Stimulated activated CD4-positive, alpha-beta T cell treated with anti-CD3 and anti-CD28 coated beads, Interleukin-15, amount 100 ng/mL, for 1 hour (primary cell): ENCODE results near the gene MMP20.

Experiments used
- DNase-seq, 2 donors: peaks; one replicate each; pipeline ENCODE4 v3.0.0-alpha.2; 2020; ENCODE audit warnings: low read depth in 1 of 2, low spot score in 1 of 2

Gene MMP20

DNA sequence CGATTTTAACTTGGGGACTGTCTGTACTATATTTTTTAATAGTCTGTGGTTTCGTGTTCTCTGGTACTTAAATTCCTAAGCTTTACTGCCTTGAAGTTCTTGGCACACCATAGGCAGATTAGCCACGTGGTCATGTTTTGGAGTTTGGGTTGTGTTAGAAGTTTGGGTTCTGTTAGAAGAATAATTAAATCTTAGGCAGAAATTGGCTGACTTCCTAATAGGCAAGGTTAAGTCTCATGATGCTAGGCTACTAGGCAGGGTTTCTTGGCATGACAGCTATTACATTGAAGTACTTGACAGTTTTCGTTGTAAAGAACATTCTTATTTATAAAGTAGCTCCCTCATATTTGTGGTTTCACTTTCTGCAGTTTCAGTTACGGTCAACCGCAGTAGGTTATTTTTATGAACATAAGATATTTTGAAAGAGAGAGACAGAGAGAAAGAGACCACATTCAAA is 64.5 kb downstream of the MMP20 start:
- no peak for DNase-seq

DNA sequence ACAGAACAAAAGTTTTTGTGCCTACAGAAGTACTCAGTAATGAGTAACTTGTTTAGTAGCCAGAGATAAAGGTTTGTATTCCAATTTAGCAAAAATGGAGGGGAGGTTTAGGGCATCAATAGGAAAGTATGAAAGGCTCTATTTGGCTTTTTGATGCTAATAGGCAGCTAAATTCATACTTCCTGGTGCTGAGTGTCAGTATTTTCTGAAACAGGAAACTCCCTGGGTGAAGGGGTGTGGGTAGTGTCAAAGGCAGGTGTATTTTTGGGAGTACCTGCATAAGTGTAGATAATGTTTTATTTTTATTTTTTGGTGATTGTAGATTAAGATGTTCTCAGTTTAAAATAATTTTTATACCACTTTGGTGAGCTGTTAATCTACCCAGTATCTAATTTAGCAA is 65.3 kb downstream of the MMP20 start:
- DNase-seq: no peak

DNA sequence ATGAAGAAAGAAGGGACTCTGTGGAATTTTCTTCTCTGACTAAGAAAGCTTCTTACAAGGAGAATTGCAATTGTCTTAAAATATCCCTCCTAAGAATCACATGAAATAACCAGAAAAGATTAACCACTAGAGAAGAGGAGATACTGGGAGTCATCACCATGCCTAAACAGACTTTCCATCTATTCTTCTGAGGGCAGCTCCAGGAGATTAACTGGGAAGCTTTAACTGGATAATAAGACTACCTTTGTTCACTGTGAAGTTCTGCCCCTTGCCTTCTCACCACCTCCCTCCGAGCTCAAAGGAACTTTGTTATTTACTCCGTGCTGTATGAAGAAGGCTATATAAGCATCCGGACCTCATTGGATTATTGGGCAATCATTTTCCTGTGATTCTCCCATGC is 70.0 kb downstream of the MMP20 start:
- DNase-seq: no peak

DNA sequence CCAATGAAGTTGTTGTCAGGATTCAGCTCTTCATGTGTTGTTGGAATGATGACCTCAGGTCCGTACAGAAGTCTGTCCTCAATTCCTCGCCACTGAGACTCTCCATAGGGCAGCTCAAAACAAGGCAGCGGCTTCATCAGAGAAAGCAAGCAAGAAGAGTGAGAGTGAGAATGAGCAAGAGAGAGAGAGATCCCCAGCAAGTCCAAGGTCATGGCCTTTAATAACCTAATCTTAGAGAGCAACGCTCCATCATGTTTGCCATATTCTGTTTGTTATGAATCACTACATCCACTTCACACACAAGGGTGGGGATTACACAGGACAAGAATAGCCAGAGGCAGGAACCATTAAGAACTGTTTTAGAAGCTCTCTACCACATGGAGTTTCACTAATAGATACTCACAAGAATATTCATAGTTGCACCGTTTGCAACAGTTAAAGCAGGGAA is 71.3 kb downstream of the MMP20 start:
- DNase-seq: no peak

DNA sequence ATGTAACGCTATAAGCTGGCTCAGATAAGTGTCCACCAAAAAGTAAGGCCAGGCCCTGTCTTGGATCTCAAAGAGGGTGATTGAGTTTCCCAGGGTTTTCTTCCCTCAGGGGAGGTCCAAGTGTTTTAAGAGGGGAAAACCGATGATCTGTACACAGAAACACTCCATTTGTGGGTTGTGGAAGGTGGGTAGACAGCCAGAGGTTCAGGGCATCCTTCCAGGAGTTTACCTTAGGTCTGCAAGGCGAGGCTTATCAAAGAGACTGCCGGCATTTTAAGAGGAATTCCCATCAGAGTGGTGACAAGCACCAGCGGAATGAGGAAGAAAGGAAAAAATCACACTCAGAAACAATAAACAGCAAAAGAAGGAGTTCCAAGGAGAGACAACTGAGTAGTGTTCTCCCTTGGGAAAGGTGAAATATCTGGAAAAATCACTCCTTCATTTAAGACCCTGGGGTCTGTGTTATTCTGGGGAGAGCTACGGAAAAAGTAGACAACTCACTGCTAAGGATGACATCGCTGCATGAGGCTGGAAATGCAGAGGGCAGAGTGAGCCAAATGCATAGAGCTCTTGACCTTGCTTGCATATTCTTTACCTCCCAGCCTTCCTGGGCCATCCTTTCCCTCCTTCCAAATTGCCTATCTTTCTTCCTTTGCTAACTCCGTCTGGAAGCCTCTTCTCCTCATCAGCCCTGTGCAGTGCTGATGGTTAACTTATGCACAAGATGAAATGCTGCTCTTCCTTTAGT is 72.5 kb downstream of the MMP20 start:
- DNase-seq: no peak

DNA sequence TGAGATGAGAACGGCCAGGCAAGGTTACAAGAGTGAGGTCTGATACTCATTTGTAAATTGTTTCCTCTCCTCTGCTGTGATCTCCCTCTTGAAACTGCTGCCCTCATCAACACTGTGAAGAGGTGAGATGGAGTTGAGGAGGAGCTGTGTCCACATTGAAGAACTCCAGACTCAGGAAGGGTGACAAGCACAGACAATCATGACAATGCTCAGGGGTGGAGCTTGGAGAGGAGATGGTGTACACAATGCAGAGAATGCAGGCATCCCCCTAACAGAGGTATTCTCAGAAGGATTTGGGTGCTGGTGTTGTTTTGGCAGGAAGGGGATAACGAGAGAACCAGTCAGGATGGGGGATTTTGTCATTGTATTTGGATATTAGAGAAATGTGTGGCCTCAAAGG is 73.1 kb downstream of the MMP20 start:
- DNase-seq: no peak

DNA sequence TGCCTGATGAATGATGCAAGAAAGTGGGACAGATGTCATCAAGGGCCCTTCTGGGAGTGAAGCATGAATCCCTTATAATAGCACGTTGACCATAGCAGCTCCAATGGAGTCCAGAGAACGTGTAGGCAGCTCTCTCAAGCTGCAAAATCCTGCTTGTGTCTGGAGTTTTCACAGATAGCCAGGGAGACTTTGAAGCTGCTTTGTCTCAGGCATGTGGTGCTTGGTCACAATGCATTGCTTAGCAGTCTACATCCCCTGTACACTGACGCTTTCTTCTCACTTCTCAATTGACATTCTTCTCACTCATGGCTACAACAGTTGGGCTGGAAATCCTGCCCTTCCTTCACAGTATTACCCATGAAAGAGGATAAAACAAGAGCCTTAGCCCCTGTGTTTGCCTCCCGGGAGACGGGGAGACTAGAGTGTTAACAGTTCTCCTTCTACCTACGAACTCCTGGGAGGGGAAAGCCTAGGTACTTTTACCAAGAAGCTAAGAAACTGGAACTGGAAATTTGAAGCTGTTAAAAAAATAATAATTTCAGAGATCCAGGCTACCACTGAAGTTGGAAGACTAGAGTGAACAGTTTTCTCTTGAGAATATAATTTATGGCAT is 73.9 kb downstream of the MMP20 start:
- DNase-seq: no peak

DNA sequence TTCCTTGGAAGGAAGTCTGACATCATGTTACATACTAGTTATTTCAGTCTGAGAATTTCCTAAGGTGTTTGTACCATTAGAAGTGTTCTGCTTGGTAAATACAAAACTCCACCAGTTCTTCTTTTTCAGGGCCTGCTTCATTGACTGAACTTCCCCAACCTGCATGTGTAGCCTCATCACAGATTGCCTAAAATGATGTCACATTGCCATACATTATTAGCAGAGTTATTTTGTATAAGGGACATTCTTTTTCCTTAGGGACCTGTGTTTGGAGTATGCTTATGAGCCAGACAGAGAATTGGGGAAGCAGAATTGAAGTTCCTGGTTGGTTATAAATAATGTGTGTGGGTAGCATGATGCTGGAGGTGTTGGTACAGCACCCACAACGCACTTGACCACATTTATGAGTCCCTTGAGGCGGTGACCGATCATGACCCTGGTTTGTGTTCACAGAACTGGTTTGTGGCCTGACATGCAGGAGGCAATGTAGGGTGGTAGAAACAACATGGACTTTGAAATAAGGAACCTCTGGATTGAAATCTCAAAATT is 78.1 kb downstream of the MMP20 start:
- DNase-seq: no peak

DNA sequence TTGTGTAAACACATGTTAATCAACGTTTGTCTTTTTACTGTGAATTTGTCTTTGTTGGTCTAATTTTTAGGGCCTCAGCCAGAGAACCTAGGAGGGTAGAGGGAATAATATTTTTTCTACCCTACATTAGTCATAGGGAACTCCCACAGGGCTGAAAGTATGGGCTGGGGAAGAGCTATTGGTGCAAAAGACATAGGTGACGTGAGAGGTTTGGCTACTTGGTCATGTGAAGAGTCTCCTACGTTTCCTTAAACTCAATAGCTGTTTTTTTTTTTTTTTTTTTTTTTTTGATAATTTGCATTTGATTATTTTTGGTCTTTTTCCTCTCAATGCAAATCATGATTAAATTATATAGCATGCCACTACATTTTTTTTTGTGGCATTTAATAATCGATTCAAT is 78.7 kb downstream of the MMP20 start:
- no peak for DNase-seq

DNA sequence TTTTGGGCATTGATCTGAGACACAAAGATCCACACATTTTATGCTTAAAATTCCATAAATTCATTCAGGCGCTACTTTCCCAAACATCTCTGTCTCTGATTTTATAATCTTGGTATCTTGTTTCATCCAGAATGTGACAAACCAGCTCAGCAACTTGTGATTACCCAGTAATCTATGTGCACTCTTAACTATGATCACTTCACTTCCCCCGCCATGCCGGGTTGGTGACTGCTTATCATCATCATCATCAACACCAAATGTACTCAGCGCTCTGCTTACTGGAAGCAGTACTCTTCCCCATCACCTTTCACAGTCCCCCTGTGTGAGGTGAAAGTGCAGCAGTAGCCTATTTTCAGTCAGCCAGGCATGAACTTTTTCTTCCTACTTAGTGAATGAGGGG is 79.4 kb downstream of the MMP20 start:
- DNase-seq: no peak

DNA sequence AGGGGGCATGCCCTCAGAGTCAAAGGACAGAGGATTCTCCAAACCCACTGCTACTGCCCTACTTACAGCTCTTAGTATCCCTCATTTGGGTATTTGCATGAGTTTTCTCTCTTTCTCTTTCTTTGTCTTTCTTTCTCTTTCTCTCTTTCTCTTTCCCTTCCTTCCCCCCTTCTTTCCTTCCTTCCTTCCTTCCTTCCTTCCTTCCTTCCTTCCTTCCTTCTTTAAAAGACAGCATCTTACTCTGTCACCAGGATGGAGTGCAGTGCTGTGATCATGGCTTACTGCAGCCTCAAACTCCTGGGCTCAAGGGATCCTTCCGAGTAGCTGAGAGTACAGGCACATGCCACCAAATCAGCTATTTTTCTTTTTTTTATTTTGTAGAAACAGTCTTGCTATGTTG is 80.5 kb downstream of the MMP20 start:
- DNase-seq: no peak

DNA sequence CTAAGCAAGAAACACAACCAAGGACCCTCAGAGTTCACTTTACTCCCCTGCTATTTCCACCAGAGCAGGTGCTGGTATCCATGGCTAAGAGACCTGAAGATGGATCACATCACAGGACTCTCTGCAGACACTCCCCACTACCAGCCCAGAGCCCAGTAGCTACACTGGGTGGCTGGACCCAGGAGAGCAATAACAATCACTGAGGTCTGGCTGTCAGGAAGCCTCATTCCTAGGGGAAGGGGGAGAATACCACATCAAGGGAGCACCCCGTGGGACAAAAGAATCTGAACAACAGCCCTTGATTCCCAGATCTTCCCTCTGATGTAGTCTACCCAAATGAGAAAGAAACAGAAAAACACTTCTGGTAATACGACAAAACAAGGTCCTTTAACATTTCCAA is 85.6 kb downstream of the MMP20 start:
- no peak for DNase-seq

DNA sequence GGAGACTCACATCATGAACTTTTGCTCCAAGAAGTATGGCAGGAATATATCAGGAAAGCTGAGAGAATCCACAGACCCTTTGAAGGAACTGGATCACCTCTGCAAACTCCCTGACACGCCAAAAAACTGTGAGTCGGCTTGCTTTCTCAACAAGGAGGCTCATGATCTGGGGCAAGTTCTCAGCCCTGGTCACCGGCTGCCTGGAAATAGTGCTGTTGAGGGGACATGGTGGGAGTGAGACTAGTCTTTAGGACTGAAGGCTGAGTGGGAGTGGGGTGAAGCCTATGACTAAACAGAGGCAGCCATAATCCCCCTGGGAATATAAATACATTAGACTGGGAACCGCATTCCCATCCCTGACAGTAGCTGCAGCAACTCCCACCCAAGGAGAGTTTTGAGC is 86.2 kb downstream of the MMP20 start:
- no peak for DNase-seq

DNA sequence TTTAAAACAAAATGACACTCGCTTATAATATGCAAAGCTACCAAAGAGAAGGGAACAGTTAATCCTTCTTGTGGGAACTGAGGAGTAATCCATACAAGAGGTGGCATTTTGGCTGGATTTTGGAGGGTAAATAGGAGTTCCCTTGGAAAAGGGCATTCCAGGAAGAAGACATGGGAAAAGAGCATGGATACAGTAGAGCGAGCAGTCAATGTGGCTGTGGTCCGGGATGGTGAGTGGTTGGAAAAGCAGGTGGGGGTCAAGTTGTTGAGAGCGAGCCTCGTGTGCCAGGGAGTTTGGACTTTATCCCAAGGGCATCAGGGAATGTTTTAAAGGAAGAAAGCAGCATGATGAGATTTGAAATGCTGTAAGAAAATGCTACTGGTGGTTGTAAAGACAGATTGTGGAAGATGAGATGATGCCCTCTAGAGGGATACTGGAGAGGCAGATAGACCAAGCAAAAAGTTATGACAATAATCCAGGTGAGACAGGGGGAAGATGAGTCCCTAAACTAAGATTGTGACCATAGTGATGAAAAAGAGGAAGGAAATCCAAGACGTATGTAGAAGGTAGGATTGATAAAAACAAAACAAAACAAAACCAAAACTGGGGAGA is 90.8 kb downstream of the MMP20 start:
- DNase-seq: no peak

DNA sequence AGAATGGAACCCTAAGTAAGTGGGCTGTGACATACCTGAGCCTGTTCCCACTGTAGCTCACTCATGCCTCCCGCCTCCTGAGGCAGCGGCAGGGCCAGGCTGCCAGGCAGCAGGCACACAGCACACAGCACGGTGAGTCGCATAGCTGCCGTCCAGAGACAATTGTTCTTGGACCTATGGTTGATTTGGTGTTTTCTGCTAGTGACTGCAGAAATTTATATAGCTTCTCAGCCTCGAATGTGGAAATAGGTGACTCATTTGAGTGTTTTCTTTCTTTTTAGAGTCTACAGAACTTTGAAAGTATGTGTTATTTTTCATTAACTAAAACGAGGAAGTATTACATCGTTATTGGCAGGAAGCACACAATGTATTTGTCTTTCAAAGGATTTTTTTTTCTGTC is 94.6 kb downstream of the MMP20 start, which contains the start of gene MMP7:
Gene MMP7, minus strand, starts transcription at position 190 of the 400 bp plus-strand sequence. Its CDS starts 47 bp downstream, at position 143.
- DNase-seq: no peak

DNA sequence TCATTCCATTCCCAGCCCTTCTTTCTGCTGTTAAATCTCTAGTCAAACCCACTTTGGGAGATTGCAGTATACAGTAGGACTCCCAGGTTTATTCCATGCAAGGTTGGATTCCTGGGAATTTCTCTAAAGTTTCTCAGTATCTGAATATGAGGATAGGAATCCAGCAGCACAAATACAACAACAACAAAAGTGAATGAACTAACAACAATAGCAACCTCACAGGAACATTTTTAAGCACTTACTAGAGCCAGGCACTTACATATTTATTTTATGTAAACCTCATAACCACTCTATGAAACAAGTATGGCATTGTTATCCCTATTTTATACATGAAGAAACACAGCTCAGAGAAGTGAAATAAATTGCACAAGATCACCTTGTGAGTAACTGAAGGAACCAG is 96.5 kb downstream of the MMP20 start:
- no peak for DNase-seq

DNA sequence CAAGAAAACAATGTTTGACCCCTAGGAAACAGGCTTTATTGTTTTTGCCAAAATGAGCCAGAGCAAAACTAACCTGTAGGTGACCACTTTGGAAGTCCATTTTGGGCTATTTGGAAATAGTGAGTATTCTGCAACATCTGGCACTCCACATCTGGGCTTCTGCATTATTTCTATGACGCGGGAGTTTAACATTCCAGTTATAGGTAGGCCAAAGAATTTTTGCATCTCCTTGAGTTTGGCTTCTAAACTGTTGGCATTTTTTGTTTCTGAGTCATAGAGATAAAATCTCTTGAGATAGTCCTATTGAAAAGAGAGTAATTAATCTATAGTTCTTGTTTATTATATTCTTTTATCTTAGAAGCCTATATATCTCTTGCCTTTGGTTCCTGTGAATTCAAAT is 97.4 kb downstream of the MMP20 start:
- DNase-seq: no peak

DNA sequence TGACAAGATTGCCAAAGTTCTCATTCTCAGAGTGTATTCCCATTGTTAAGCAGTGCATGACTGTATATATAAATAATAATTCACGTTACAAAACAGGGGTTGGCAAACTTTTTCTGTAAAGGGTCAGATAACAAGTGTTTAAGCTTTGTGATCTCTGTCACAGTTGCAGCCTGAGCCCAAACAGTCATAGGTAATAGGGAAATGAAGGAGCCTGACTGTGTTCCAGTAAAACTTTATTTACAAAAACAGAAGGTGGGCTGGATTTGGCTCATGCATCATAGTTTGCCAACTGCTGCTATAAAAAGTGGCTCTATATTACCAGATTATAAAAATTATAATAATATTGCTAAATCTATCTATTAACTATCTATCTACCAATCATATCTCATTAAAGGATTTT is 98.1 kb downstream of the MMP20 start:
- no peak for DNase-seq
